ENCODE data around the gene AFMID.
"Not testable (repeated sequence)": the region's sequence is repeated elsewhere in the genome, so short reads cannot be mapped to it uniquely, and the experiment has no call there.

AFMID gene

DNA sequence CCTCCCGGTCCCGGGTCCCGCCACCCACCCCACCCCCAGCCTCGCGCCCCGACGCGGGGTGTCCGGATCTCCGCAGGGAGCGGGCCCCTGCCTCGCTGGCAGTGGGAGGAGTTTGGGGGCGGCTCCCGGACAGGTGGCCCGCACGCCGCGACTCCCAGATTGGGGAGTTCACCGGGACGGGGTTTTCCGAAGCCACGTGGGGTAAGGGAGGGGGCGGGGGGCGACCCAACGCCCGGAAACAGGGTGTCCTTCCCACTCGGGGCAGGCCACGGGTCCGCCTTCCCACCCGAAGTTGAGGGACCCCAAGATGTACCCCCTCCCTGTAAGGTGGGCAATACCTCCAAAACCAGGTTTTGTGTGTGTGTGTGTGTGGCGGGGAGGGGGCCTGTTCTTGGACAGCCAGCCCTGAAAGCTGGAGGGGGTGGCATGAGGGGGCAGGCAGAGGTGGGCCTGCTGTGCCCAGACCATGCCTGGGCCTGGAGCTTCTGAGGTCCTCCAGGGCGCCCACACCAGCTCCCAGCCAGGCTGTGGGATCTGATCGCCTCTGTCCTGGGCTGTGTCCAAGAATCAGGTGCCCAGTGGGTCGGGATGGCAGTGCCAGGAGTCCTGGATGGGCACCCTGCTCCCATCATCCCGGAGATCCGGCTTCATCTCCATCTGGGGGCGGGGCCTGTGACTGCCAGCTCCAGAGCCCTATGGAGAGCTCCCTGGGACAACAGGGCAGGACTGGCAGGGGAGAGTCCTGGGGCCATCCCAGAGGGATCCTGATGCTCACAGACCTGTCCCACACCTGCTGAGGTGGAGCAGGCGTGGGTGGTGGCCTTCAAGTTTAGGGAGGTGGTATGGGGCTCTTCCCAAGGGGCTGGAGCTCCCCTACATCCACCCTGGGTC, 18.0 kb upstream of the AFMID start:
- peak; percentile 90 for ATAC-seq
- TF ChIP-seq SNAI2 (CRISPR knock-in tag; IDR thresholded peaks at IDR 0.05), result no peak
- no peak for TF ChIP-seq ISL1 (CRISPR knock-in tag; IDR thresholded peaks at IDR 0.05)
- TF ChIP-seq, protein P1, sequence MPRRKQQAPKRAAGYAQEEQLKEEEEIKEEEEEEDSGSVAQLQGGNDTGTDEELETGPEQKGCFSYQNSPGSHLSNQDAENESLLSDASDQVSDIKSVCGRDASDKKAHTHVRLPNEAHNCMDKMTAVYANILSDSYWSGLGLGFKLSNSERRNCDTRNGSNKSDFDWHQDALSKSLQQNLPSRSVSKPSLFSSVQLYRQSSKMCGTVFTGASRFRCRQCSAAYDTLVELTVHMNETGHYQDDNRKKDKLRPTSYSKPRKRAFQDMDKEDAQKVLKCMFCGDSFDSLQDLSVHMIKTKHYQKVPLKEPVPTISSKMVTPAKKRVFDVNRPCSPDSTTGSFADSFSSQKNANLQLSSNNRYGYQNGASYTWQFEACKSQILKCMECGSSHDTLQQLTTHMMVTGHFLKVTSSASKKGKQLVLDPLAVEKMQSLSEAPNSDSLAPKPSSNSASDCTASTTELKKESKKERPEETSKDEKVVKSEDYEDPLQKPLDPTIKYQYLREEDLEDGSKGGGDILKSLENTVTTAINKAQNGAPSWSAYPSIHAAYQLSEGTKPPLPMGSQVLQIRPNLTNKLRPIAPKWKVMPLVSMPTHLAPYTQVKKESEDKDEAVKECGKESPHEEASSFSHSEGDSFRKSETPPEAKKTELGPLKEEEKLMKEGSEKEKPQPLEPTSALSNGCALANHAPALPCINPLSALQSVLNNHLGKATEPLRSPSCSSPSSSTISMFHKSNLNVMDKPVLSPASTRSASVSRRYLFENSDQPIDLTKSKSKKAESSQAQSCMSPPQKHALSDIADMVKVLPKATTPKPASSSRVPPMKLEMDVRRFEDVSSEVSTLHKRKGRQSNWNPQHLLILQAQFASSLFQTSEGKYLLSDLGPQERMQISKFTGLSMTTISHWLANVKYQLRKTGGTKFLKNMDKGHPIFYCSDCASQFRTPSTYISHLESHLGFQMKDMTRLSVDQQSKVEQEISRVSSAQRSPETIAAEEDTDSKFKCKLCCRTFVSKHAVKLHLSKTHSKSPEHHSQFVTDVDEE (CRISPR knock-in tag; IDR thresholded peaks at IDR 0.05), result no peak
- TF ChIP-seq ARNTL (CRISPR knock-in tag; IDR thresholded peaks at IDR 0.05; ENCODE audit: borderline replicate concordance, low read depth), result no peak
- no peak for TF ChIP-seq PPARA (CRISPR knock-in tag; IDR thresholded peaks at IDR 0.05; ENCODE audit: borderline replicate concordance)
- no peak for TF ChIP-seq ZNF70 (CRISPR knock-in tag; IDR thresholded peaks at IDR 0.05)
- TF ChIP-seq RARB (CRISPR knock-in tag; IDR thresholded peaks at IDR 0.05), result no peak
- no peak for TF ChIP-seq ZC3H10 (CRISPR knock-in tag; IDR thresholded peaks at IDR 0.05)
- TF ChIP-seq ZFP3 (CRISPR knock-in tag; IDR thresholded peaks at IDR 0.05), result no peak
- no peak for TF ChIP-seq ZNF8 (CRISPR knock-in tag; IDR thresholded peaks at IDR 0.05)
- no peak for TF ChIP-seq TOX (CRISPR knock-in tag; IDR thresholded peaks at IDR 0.05; ENCODE audit: borderline replicate concordance)
- TF ChIP-seq CSRNP3 (CRISPR knock-in tag; IDR thresholded peaks at IDR 0.05), result no peak
- no peak for TF ChIP-seq ZNF565 (CRISPR knock-in tag; conservative IDR thresholded peaks at IDR 0.05; ENCODE audit: low read depth)
- TF ChIP-seq, protein P2, sequence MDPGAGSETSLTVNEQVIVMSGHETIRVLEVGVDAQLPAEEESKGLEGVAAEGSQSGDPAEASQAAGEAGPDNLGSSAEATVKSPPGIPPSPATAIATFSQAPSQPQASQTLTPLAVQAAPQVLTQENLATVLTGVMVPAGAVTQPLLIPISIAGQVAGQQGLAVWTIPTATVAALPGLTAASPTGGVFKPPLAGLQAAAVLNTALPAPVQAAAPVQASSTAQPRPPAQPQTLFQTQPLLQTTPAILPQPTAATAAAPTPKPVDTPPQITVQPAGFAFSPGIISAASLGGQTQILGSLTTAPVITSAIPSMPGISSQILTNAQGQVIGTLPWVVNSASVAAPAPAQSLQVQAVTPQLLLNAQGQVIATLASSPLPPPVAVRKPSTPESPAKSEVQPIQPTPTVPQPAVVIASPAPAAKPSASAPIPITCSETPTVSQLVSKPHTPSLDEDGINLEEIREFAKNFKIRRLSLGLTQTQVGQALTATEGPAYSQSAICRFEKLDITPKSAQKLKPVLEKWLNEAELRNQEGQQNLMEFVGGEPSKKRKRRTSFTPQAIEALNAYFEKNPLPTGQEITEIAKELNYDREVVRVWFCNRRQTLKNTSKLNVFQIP (CRISPR knock-in tag; IDR thresholded peaks at IDR 0.05; ENCODE audit: borderline replicate concordance, low read depth), result no peak
- TF ChIP-seq ESRRG (CRISPR knock-in tag; IDR thresholded peaks at IDR 0.05), result no peak
- no peak for TF ChIP-seq CSDC2 (CRISPR knock-in tag; IDR thresholded peaks at IDR 0.05)

DNA sequence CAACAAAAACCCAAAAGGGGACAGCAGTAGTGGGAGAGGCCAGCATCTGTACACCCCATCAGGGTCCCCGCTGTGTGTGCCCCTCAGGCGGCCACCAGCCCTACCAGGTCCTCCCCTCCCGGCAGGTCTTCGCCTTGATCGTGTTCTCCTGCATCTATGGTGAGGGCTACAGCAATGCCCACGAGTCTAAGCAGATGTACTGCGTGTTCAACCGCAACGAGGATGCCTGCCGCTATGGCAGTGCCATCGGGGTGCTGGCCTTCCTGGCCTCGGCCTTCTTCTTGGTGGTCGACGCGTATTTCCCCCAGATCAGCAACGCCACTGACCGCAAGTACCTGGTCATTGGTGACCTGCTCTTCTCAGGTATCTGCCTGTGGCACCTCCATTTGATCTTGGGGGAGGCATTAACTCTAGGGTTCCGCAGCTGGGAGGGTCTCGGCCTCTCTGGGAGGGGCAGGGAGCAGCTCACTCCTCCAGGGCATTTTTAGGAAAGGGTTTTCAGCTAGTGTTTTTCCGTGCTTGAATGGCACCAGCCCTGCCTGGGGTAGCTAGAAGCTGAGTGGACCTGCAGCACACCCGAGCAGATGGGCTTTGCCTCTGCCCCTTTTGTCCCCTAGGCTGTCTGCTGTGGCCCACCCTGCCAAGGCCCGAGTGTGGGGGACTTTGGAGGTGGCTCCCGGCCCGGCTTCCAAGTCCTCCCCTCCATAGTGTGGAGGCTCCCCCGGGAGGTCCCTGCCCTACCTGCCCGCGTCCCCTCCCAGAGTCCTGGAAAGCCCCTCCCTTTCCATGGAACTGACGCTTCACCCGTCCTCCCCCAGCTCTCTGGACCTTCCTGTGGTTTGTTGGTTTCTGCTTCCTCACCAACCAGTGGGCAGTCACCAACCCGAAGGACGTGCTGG, 16.2 kb upstream of the AFMID start:
- TF ChIP-seq CSRNP3 (CRISPR knock-in tag; IDR thresholded peaks at IDR 0.05) (no peak), TOX (CRISPR knock-in tag; IDR thresholded peaks at IDR 0.05; ENCODE audit: borderline replicate concordance) (no peak), CSDC2 (CRISPR knock-in tag; IDR thresholded peaks at IDR 0.05) (no peak), PPARA (CRISPR knock-in tag; IDR thresholded peaks at IDR 0.05; ENCODE audit: borderline replicate concordance) (no peak)
- TF ChIP-seq, protein P1 (CRISPR knock-in tag; IDR thresholded peaks at IDR 0.05), result no peak
- ATAC-seq, result no peak

DNA sequence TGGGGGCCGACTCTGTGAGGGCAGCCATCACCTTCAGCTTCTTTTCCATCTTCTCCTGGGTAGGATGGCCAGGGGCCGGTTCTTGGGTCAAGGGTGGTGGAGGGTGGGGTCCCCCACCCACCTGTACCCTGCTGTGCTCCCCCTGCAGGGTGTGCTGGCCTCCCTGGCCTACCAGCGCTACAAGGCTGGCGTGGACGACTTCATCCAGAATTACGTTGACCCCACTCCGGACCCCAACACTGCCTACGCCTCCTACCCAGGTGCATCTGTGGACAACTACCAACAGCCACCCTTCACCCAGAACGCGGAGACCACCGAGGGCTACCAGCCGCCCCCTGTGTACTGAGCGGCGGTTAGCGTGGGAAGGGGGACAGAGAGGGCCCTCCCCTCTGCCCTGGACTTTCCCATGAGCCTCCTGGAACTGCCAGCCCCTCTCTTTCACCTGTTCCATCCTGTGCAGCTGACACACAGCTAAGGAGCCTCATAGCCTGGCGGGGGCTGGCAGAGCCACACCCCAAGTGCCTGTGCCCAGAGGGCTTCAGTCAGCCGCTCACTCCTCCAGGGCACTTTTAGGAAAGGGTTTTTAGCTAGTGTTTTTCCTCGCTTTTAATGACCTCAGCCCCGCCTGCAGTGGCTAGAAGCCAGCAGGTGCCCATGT, 15.4 kb upstream of the AFMID start:
- not testable (repeated sequence) for ATAC-seq

All from SK-N-SH treated with all-trans-retinoic acid at 6 μM for 48 hours (cell line).